ENCODE measurements around the gene SDHAF3.
"Not testable (repeated sequence)": the region's sequence is repeated elsewhere in the genome, so short reads cannot be mapped to it uniquely, and the experiment has no call there.

The SDHAF3 gene

DNA sequence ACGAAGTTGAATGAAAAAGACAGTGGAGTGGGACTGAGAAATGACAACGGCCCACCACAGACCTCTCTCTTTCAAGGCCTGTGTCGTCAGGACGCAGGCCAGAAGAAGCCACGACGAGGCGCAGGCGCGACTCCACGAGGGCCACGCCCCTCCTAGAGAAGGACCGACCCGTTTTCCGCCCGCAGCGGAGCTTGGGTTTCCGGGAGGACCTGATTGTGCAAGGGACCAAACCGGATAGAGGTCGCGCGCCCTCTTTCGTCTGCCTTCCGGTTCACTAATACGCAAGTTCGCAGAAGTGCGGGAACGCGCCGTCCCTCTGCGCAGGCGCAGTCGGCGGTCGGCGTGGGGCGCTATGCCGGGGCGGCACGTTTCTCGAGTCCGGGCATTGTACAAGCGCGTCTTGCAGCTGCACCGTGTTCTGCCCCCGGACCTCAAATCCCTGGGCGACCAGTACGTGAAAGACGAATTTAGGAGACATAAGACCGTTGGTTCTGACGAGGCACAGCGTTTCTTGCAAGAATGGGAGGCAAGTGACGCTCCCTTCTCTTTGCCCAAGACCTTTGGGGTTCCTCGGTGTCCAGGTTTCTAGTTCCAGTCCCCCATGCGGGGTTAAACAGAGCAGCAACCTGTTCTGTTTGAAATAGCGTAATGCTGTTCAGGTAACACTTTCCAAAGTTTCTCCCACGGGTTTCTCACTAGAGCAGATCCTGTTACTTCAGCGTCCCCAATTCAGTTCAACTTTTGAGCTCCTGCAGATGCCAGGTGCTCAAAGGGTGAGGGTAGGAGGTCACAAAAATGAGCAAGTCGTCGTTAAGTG is at the start of gene SDHAF3:
Gene SDHAF3 (plus strand): TSS at position 327 of the 817 bp plus-strand sequence. CDS start 26 bp downstream, at position 353.
- DNase-seq (ENCODE audit: low read depth): peak; percentile 96
- H3K4me3 ChIP-seq (ENCODE audit: low read depth, low read length): peak within 1 kb of the TSS; percentile 84

DNA sequence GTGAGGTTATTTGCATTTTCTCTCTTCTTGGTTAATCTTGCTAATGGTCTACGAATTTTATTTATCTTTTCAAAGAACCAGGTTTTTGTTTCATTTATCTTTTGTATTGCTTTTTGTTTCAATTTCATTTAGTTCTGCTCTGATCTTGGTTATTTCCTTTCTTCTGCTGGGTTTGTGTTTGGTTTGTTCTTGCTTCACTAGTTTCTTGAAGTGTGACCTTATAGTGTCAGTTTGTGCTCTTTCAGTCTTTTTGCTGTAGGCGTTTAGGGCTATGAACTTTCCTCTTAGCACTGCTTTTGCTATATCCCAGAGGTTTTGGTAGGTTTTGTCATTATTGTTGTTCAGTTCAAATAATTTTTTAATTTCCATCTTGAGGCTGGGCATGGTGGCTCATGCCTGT is 45.5 kb upstream of the SDHAF3 start:
- not testable (repeated sequence) for DNase-seq (ENCODE audit: low read depth); H3K4me3 ChIP-seq (ENCODE audit: low read depth, low read length)

DNA sequence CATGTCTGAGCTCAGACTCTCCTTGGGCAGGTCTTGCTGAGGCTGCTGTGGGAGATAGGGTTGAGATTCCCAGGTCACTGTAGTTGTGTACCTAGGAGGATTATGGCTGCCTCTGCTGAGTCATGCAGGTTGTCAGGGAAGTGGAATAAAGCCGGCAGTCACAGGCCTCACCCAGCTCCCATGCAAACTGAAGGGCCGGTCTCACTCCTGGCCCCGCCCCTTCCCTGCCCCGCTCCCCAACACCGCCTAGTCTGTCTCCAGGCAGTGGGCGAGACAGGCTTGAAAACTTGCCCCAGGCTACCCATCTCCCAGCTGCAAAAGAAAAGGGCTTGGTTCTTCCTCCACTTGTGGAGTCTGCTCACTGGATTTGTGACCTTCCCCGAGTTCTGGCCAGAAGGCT is 41.6 kb upstream of the SDHAF3 start:
- H3K4me3 ChIP-seq (ENCODE audit: low read depth, low read length): no peak overlapping the region
- no peak for DNase-seq (ENCODE audit: low read depth)

DNA sequence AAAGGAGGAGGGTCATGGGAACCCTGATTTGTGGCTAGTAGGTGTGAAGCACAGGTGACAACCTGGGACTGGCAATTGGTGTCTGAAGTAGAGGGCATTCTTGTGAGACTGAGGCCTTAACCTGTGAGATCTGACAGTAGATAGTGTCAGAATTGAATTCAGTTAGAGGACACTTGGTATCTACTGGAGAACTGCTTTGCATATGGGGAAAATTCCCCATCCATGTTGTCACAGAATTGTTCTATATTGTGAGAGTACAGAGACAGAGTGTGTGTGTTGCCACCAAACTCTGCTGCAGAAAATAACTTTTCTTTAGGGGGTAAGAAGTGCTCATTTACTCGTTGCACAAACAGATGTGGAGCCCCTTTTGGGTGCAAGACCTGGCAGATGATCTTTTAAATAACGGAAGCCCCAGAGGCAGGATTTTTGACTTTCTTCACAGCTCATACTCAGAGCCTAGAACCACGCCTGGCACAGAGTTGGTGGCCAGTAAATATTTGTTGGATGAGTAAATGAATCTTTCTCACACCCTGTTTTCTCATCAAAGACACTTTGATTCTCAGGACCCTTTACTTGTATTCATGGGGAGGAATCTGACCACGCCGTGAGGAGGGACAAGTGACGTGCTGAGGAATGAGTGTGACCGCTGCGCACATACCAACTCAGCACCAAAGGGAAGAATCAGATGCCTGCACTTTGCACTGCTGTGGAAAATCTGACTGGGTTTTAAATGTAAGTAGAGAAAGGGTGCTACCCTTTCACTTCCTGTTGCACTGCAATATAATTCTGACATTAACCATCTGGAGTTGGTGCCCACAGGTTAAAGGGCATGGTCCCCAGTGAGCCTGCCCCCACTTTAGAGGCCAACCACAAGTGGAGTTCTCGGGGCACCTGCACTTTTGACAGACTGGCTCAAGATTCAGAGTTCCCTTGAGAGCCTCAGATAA is 39.2 kb upstream of the SDHAF3 start:
- no peak for DNase-seq (ENCODE audit: low read depth)
- no peak overlapping the region for H3K4me3 ChIP-seq (ENCODE audit: low read depth, low read length)

GRCh38 chr7:97079300-97079699 is 38.2 kb upstream of the SDHAF3 start:
- H3K4me3 ChIP-seq (ENCODE audit: low read depth, low read length): no peak overlapping the region
- no peak for DNase-seq (ENCODE audit: low read depth)

DNA sequence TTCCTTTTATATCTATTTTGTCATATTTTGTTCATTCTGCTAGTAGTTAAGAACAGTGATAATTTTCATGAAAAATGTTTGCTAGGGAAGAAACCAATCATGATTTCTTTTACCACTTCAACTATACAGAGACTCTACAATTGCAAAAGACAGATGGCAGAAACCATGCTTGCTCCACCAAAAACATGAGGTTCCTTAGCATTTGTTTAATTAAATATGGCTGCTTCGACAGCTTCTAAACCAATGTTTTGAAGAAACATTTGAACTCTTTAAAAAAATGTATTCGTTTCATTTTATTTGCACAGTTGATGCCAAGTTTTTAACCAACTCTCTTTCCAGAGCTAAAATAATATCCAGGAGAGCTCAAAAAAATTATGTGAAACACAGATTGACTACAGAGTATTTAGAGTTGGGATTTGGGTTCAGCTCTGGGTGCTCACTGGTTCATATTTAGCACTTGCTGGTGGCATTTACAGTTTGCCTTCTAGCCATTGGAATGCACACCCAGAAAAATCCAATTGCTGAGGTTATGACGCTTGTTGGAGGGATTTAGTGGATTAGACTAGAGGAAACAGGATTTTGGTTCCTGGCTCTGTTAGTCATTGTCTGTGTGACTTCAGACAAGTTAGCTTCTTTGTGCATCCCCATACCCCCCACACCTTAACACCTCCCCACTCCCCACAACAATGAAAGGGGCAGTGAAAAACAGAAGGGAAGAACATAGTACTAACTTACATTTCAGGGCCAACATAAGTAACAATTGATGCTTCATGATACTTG is 35.8 kb upstream of the SDHAF3 start:
- no peak for DNase-seq (ENCODE audit: low read depth)

DNA sequence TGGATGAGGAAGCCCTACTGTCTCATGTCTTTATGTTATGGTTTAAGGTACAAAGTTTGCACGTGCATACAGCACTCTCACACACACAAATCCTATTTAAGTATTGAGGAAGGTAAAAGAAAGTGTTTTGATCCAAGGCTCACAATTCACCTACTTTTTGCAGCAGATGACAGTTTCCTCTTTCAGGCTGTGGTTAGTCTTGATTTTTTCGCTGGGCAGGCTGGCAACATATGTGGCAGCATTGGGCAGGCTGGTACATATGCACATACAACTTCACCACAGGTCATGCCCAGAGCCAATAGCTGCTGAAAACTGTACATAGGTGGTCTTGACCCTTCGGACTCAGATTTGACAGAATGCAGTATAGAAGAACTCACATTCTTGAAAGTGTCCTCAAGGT is 29.1 kb upstream of the SDHAF3 start:
- no peak for DNase-seq (ENCODE audit: low read depth)
- no peak overlapping the region for H3K4me3 ChIP-seq (ENCODE audit: low read depth, low read length)

More for the DNA sequence above, 35.8 kb upstream of the SDHAF3 start:
- H3K4me3 ChIP-seq (ENCODE audit: low read depth, low read length): no peak overlapping the region

DNA sequence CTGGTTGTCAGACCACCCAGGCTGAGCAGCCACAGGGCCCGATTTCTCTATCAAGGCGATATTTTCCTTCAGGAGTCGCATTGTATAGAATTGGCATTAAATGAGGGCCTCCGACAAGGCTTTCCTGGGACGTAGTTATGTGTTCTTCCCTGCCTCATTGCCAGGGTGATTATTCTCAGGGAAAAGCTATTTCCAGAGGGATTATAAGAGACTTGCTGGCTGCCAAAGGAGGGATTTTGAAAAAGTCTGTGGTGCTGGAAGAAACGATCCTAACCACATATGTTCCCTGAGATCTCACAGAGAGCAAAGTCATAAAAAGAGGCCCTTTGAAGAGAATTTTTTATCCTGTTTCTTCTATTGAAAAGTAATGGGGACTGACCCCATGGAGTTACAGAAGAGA is 27.7 kb upstream of the SDHAF3 start:
- no peak overlapping the region for H3K4me3 ChIP-seq (ENCODE audit: low read depth, low read length)
- DNase-seq (ENCODE audit: low read depth): no peak

- no peak overlapping the region for H3K4me3 ChIP-seq (ENCODE audit: low read depth, low read length)
- no peak for DNase-seq (ENCODE audit: low read depth)
Measured at GRCh38 chr7:97090761-97091353, 26.6 kb upstream of the SDHAF3 start.

DNA sequence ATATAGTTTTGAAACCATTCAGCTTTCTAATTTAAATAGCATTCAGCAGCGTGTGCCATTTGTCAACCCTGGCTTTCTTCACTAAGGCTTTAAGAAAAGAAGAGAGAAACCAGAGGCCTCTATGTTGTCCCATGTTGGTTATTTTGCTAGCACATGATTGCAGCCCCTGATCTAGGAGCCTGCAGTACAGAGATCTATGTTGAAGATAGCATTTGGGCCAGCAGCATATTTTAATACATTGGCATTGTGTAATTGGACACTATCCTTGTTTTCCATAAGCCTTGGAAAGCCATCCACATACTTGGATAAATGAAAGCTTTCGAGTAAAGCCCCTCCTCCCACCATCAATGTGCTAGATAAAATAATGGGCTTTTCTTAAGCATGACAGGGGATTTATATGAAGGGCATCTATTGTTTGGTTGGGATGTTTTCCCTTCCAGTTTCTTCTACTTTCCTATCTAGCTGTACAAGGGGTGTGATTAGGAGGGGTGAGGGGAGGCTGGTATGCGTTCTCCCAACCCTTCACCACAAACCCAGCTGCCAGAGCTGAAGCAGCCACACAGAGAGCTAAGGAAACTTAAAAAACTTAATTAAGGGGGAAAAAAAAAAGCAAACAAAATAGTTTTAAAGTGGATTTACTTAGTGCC is 23.1 kb upstream of the SDHAF3 start:
- DNase-seq (ENCODE audit: low read depth): no peak
- no peak overlapping the region for H3K4me3 ChIP-seq (ENCODE audit: low read depth, low read length)

GRCh38 chr7:97096037-97096436 is 21.5 kb upstream of the SDHAF3 start:
- DNase-seq (ENCODE audit: low read depth): no peak
- H3K4me3 ChIP-seq (ENCODE audit: low read depth, low read length): no peak overlapping the region

DNA sequence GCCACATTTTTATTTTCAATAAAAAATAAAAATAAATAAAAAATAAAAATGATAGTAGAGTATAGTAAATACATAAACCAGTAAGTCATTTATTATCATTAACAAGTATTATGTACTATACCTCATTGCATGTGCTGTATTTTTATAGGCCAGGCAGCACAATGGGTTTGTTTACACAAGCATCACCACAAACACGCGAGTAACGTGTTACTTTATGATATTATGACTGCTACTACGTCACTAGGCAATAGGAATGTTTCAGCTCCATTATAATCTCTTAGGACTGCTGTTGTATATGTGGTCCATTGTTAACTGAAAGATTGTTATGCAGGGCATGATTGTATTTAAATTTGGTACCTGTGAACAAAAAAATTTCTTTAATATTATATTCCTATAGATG is 20.8 kb upstream of the SDHAF3 start:
- DNase-seq (ENCODE audit: low read depth): no peak
- no peak overlapping the region for H3K4me3 ChIP-seq (ENCODE audit: low read depth, low read length)

DNA sequence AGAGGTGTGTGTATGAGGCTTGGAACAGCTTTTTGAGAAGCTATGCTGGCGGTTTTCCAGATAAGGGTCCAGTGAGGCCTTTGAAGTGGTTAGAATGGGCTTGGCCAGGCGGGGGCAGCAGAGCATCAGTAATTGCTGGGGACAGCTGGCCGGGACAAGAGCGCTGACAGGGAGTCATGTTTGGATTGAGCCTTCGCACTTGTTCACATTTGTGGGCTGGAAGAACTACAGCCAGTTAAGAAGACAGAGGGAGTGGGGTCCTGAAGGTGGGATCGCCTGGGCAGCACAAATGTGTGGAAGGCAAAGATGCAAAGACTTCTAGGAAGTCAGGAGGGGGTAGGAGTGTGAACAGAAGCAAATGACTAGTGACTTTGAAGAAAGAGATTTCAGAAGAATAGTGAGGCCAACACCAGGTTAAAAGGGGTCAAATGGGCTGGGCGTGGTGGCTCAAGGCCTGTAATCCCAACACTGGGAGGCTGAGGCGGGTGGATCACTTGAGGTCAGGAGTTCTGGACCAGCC is 12.7 kb upstream of the SDHAF3 start:
- no peak for DNase-seq (ENCODE audit: low read depth)
- H3K4me3 ChIP-seq (ENCODE audit: low read depth, low read length): no peak overlapping the region

- no peak overlapping the region for H3K4me3 ChIP-seq (ENCODE audit: low read depth, low read length)
Measured at GRCh38 chr7:97107192-97107800, 10.2 kb upstream of the SDHAF3 start.

DNA sequence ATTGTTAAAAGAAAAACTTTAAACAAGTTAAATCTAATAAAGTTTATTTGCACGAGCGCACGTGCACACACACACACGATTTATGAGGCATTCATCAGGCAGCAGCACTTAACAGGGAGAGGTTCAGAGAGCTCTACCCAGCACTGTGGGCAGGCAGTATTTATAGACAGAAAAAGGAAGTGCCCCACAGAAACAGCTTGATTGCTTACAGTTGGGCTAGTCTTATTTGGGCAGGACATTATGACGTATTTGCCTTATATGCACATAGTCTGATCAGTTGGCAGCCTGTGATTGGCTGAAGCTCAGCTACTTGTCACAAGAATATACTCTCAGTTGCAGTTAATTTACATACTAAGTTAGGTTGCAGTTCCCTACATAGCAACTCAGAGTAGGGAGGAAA is 1.2 kb upstream of the SDHAF3 start:
- H3K4me3 ChIP-seq (ENCODE audit: low read depth, low read length): no peak overlapping the region
- no peak for DNase-seq (ENCODE audit: low read depth)

More at GRCh38 chr7:97107192-97107800, 10.2 kb upstream of the SDHAF3 start:
- DNase-seq (ENCODE audit: low read depth): no peak

DNA sequence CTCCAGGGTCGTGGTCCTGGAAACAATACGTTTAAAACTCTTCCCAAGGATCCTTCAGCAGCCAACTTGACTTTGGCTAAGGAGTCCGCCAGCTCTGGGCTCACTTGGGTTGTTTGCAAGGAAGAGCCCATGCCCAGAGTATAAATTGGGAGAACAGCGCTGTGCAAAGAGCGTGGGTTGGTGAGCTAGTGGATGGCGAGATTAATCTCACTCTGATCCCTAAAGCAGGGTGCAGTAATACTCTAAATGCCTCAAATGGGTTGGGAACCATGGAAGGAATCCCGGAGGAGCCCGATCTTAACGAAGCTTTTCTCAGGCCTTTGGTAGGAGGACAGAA is 495 bp upstream of the SDHAF3 start:
- no peak for DNase-seq (ENCODE audit: low read depth)
- H3K4me3 ChIP-seq (ENCODE audit: low read depth, low read length): peak overlapping the region; percentile 84

DNA sequence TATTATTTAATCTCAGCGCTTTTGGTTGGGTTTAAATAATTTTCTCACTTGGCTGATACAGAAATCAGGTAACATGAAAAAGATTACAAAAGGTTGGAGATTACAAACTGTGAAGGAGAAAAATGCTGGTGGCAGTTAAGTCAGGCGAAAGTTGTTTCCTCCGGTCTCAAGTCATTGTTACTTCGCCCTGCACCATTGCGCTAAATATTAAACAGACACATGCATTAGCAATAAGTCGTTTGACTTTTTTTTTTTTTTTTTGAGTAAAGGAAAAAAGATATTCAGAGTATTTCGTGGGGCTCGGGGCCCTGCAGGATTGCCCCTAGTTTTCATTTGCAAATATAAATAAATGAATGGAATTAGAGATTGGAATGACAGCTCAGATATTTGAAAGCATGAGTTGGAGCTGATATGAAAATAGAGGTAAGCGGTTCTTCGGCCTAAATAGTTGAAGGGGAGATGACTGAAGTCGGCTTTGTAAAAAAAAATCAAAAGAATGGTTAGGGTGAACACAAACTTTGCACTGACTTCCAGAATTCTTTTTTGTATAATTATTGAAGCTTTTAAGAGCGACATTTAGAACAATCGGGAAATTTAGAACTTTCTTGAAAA is 914 bp downstream of the SDHAF3 start:
- peak overlapping the region; percentile 84 for H3K4me3 ChIP-seq (ENCODE audit: low read depth, low read length)
- no peak for DNase-seq (ENCODE audit: low read depth)

DNA sequence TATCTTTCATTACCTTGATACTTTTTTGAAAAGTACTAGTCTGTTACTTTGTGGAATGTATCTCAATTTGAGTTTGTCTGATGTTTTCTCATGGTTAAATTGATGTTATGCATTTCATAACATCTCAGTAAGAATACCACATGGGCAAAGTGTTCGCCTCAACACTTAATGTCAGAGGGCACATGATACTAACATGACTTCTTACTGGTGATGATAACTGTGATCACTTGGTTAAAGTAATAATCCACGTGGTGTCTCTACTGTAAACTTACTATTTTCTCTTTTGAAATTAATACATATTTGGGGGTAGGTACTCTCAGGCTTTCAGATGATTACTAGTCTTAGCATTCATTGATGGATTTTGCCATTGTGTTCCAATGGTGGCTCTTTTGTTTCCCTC is 2.2 kb downstream of the SDHAF3 start:
- DNase-seq (ENCODE audit: low read depth): no peak
- H3K4me3 ChIP-seq (ENCODE audit: low read depth, low read length): no peak overlapping the region

All from skeletal muscle cell (primary cell).